ENCODE data around the gene KCNJ4. TPM values are rescaled to one million over a fixed set of nuclear protein-coding genes. Genes with fewer than 3 reads are reported as not detected.

Gene KCNJ4
- total RNA-seq, 1 experiment from 2014 or later: 0.92 TPM

DNA sequence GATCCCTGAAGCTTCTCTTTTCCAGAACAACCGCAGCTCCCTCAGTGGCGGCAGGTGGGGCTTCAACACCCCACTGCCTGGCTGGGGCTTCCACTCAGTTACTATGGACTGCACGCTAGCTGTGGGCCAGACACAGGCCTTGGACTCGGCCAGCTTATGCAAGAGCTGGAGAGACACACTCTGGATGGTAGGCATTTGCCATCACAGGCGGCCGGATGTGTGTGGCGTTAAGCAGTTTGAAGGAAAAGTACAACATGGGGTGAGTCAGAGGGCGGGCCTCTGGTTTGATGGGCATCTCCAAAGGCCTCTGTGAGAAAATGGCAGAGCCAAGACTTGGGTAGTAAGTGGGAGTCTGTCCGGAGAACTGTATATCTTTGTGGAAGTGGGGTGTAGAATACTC lies 17.6 kb downstream of the KCNJ4 start:
- peak overlapping the region in 1 of 3 experiments; percentile 14; a peak in 1 of 7 replicates for H3K27ac Mint-ChIP-seq

More for the DNA sequence above, 17.6 kb downstream of the KCNJ4 start:
- no CpG with 5 or more reads among the region's 9 CpGs for WGBS (ENCODE audit: extremely low coverage, insufficient read length, low lambda C conversion rate)
- TF ChIP-seq, protein P1, sequence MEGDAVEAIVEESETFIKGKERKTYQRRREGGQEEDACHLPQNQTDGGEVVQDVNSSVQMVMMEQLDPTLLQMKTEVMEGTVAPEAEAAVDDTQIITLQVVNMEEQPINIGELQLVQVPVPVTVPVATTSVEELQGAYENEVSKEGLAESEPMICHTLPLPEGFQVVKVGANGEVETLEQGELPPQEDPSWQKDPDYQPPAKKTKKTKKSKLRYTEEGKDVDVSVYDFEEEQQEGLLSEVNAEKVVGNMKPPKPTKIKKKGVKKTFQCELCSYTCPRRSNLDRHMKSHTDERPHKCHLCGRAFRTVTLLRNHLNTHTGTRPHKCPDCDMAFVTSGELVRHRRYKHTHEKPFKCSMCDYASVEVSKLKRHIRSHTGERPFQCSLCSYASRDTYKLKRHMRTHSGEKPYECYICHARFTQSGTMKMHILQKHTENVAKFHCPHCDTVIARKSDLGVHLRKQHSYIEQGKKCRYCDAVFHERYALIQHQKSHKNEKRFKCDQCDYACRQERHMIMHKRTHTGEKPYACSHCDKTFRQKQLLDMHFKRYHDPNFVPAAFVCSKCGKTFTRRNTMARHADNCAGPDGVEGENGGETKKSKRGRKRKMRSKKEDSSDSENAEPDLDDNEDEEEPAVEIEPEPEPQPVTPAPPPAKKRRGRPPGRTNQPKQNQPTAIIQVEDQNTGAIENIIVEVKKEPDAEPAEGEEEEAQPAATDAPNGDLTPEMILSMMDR (conservative IDR thresholded peaks at IDR 0.05): no peak
- DNase-seq: no peak
- H2AFZ ChIP-seq (ENCODE audit: low read length): no peak overlapping the region
- H3K23ac ChIP-seq (ENCODE audit: insufficient read length, low read depth, low read length): no peak overlapping the region
- H3K4me1 ChIP-seq (ENCODE audit: insufficient read depth, low read length): no peaks in the 10 kb centered on the region
- Mint-ChIP-seq H3K27me3 (ENCODE audit: low read depth) (peaks cover 8% of the 10 kb centered on the region), H3K36me3 (ENCODE audit: insufficient read depth in 1 of 3, low read depth in 3 of 3) (no peaks in the 10 kb centered on the region), H3K9me3 (no peaks in the 10 kb centered on the region; a peak in 1 of 5 replicates), H3K4me1 (peaks cover 0 to 9% of the 10 kb centered on the region in 2 experiments; a peak in 3 of 4 replicates), H3K4me3 (no peak overlapping the region; a peak in 1 of 5 replicates)
- no peaks in the 10 kb centered on the region for H3K23me2 ChIP-seq (ENCODE audit: insufficient read length, low read depth, low read length, poor library complexity, severe bottlenecking)
- no peak overlapping the region for H3T11ph ChIP-seq (ENCODE audit: low read length)
- H3K9me3 ChIP-seq (ENCODE audit: control insufficient read depth, low read depth, low read length): no peaks in the 10 kb centered on the region
- no peak overlapping the region for H3K4me2 ChIP-seq (ENCODE audit: insufficient read depth, insufficient read length, low read length)
- H4K91ac ChIP-seq (ENCODE audit: insufficient read length, low read depth, low read length): no peak overlapping the region
- no peak overlapping the region for H2BK15ac ChIP-seq (ENCODE audit: low read depth, low read length)
- H2BK5ac ChIP-seq (ENCODE audit: insufficient read length, low read length): no peak overlapping the region
- H3K9ac ChIP-seq (ENCODE audit: extremely low read depth, insufficient read length, low read length): no peak overlapping the region
- no peak overlapping the region for H2AK5ac ChIP-seq (ENCODE audit: insufficient read length, low read length)
- no peak overlapping the region for H3K27ac ChIP-seq (ENCODE audit: insufficient read length, low read depth, low read length)
- no peaks in the 10 kb centered on the region for H3K27me3 ChIP-seq (ENCODE audit: insufficient read depth, low read length)
- H3K4ac ChIP-seq (ENCODE audit: low read depth, low read length): no peak overlapping the region
- no peak overlapping the region for H2BK20ac ChIP-seq (ENCODE audit: low read depth, low read length, poor library complexity, severe bottlenecking)
- no peak overlapping the region for H4K8ac ChIP-seq (replicated peaks; ENCODE audit: insufficient read length, low read depth, low read length)
- H4K20me1 ChIP-seq (ENCODE audit: control insufficient read depth, insufficient read depth, insufficient read length): no peaks in the 10 kb centered on the region
- no peak overlapping the region for H2BK120ac ChIP-seq (ENCODE audit: low read depth, low read length, poor library complexity, severe bottlenecking)
- H3K14ac ChIP-seq (ENCODE audit: insufficient read depth, low read length): no peak overlapping the region; the same call in 1 of the 2 replicates
- H3K79me2 ChIP-seq (ENCODE audit: insufficient read depth, low read length): no peaks in the 10 kb centered on the region
- H3K18ac ChIP-seq (ENCODE audit: insufficient read length, low read depth, low read length): no peak overlapping the region
- no peak overlapping the region for H3K56ac ChIP-seq (ENCODE audit: insufficient read length, low read depth, low read length)
- no peaks in the 10 kb centered on the region for H3K79me1 ChIP-seq (ENCODE audit: insufficient read depth, low read depth, low read length, poor library complexity, severe bottlenecking)
- H2BK12ac ChIP-seq (ENCODE audit: insufficient read length, low read depth, low read length): no peak overlapping the region
- H4K5ac ChIP-seq (ENCODE audit: insufficient read length, low read depth, low read length): no peak overlapping the region

All from H9 (cell line).